ENCODE results near the gene ZSCAN25.

GRCh38 chr7:99643464-99643863, 26.7 kb downstream of the ZSCAN25 start:
- TF ChIP-seq, protein P1, sequence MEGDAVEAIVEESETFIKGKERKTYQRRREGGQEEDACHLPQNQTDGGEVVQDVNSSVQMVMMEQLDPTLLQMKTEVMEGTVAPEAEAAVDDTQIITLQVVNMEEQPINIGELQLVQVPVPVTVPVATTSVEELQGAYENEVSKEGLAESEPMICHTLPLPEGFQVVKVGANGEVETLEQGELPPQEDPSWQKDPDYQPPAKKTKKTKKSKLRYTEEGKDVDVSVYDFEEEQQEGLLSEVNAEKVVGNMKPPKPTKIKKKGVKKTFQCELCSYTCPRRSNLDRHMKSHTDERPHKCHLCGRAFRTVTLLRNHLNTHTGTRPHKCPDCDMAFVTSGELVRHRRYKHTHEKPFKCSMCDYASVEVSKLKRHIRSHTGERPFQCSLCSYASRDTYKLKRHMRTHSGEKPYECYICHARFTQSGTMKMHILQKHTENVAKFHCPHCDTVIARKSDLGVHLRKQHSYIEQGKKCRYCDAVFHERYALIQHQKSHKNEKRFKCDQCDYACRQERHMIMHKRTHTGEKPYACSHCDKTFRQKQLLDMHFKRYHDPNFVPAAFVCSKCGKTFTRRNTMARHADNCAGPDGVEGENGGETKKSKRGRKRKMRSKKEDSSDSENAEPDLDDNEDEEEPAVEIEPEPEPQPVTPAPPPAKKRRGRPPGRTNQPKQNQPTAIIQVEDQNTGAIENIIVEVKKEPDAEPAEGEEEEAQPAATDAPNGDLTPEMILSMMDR (IDR thresholded peaks at IDR 0.05; ENCODE audit: low read depth, low read length) = no peak
- TF ChIP-seq, protein P2, sequence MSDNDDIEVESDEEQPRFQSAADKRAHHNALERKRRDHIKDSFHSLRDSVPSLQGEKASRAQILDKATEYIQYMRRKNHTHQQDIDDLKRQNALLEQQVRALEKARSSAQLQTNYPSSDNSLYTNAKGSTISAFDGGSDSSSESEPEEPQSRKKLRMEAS (IDR thresholded peaks at IDR 0.05; ENCODE audit: low read depth, low read length) = no peak
- TF ChIP-seq MYC (IDR thresholded peaks at IDR 0.05; ENCODE audit: low read depth, low read length) = no peak

Data from NB4 (cell line).